Measurements from ENCODE around the gene SELENON.

DNA sequence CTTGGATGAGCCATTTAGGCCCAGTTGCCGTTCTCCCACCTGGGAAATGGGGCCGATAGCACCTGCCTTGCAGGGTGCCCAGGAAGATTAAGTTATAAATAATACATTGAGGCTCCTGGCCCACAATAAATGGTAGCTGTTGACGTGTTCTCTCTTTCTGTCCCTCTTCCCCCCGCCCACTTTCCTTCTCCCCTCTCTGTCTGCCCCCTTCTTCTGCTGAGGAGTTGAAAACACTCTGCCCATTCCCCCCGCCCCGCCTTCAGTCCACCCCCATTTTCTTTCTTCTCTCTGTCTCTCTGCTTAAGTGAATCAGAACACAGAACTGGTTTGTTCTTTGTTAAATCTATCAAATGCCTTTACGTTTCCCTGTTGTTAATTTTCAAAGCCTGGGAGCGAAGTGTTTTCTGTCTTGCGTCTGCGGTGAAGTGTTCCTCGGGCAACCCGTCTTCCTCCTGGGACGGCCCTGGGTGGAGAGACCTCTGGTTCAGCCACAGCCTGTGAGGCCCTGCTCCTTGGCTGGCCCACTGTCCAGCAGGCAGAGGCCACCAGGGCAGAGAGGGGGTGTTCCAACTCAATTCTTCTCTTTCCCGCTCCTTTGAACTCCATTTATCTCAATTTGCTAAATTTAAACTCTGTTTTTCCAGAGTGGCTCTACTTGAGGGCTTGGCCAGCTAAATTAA is 29.3 kb upstream of the SELENON start:
- TF ChIP-seq, protein P1, sequence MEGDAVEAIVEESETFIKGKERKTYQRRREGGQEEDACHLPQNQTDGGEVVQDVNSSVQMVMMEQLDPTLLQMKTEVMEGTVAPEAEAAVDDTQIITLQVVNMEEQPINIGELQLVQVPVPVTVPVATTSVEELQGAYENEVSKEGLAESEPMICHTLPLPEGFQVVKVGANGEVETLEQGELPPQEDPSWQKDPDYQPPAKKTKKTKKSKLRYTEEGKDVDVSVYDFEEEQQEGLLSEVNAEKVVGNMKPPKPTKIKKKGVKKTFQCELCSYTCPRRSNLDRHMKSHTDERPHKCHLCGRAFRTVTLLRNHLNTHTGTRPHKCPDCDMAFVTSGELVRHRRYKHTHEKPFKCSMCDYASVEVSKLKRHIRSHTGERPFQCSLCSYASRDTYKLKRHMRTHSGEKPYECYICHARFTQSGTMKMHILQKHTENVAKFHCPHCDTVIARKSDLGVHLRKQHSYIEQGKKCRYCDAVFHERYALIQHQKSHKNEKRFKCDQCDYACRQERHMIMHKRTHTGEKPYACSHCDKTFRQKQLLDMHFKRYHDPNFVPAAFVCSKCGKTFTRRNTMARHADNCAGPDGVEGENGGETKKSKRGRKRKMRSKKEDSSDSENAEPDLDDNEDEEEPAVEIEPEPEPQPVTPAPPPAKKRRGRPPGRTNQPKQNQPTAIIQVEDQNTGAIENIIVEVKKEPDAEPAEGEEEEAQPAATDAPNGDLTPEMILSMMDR (IDR thresholded peaks at IDR 0.05): no peak
- no peak for TF ChIP-seq POLR2AphosphoS5 (IDR thresholded peaks at IDR 0.05)
- no peak for TF ChIP-seq POLR2A (IDR thresholded peaks at IDR 0.05)
- no peak for TF ChIP-seq EP300 (IDR thresholded peaks at IDR 0.05)

Measured in suprapubic skin (tissue), 4 donors.